ENCODE measurements around the gene LRCH1.

GRCh38 chr13:46738766-46739165, 185.8 kb downstream of the LRCH1 start:
- TF ChIP-seq, protein P1, sequence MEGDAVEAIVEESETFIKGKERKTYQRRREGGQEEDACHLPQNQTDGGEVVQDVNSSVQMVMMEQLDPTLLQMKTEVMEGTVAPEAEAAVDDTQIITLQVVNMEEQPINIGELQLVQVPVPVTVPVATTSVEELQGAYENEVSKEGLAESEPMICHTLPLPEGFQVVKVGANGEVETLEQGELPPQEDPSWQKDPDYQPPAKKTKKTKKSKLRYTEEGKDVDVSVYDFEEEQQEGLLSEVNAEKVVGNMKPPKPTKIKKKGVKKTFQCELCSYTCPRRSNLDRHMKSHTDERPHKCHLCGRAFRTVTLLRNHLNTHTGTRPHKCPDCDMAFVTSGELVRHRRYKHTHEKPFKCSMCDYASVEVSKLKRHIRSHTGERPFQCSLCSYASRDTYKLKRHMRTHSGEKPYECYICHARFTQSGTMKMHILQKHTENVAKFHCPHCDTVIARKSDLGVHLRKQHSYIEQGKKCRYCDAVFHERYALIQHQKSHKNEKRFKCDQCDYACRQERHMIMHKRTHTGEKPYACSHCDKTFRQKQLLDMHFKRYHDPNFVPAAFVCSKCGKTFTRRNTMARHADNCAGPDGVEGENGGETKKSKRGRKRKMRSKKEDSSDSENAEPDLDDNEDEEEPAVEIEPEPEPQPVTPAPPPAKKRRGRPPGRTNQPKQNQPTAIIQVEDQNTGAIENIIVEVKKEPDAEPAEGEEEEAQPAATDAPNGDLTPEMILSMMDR (IDR thresholded peaks at IDR 0.05): no peak
- TF ChIP-seq POLR2A (IDR thresholded peaks at IDR 0.05): no peak

All from lower leg skin (tissue), 3 donors.